CD4-positive, alpha-beta T cell (primary cell): Measurements from ENCODE around the gene PIP5K1C. TPM values are rescaled to one million over a fixed set of nuclear protein-coding genes. Genes with fewer than 3 reads are reported as not detected.
"Not testable (repeated sequence)": the region's sequence is repeated elsewhere in the genome, so short reads cannot be mapped to it uniquely, and the experiment has no call there.

Experiments
- ATAC-seq: fragments of 200-7000 bp; cut with Tn5 transposase; one replicate; pipeline ENCODE4 v1.10.0; 2022; ENCODE audit warnings: mild to moderate bottlenecking; ENCODE audit not compliant: poor library complexity
- CTCF ChIA-PET: fragments of 350-600 bp; sonication (Branson Sonifier 250); formaldehyde crosslinking; loops from one replicate; lab custom pipeline; 2021; ENCODE audit warnings: antibody characterized with exemption, inconsistent platforms; lab: Charles Lee
- POLR2A ChIA-PET: fragments of 350-600 bp; sonication (Branson Sonifier 250); formaldehyde crosslinking; loops from one replicate; lab custom pipeline; 2021; ENCODE audit warnings: antibody characterized with exemption, inconsistent platforms; lab: Charles Lee
- DNase-seq, 14 experiments: peaks; one replicate each; pipeline ENCODE4 v3.0.0-alpha.2; 2013 to 2020; ENCODE audit warnings: mixed read lengths in 2 of 14
- H3K27ac ChIP-seq, 2 donors: one replicate each; pipeline versions ENCODE4 v1.5.1 to v1.7.0; 2013; ENCODE audit warnings: low read length in 2 of 2, low read depth in 1 of 2, mild to moderate bottlenecking in 1 of 2
- H3K27me3 ChIP-seq, 2 experiments: 1 replicate in 1 of 2; 2 replicates in 1 of 2; pipeline versions ENCODE4 v1.6.1 to v1.7.0; 2013; ENCODE audit warnings: low read length in 2 of 2, control low read depth in 1 of 2, mild to moderate bottlenecking in 1 of 2, moderate library complexity in 1 of 2; ENCODE audit not compliant: insufficient read depth in 2 of 2, control insufficient read depth in 1 of 2
- H3K36me3 ChIP-seq: one replicate; pipeline ENCODE4 v1.6.1; 2013; ENCODE audit warnings: low read length, control low read depth; ENCODE audit not compliant: insufficient read depth
- H3K4me1 ChIP-seq: one replicate; pipeline ENCODE4 v1.6.1; 2013; ENCODE audit warnings: low read length, control low read depth; ENCODE audit not compliant: insufficient read depth
- H3K4me3 ChIP-seq: one replicate; pipeline ENCODE4 v1.5.1; 2013; ENCODE audit warnings: mild to moderate bottlenecking, low read length, moderate library complexity
- H3K9me3 ChIP-seq, 2 experiments: 1 replicate in 1 of 2; 2 replicates in 1 of 2; pipeline versions ENCODE4 v1.6.1 to v1.7.0; 2013; ENCODE audit warnings: low read length in 2 of 2, mild to moderate bottlenecking in 2 of 2, control low read depth in 1 of 2, moderate library complexity in 1 of 2; ENCODE audit not compliant: control insufficient read depth in 1 of 2, insufficient read depth in 1 of 2
- H3K27ac Mint-ChIP-seq: one replicate; pipeline ENCODE4 v1.8.0; 2020; ENCODE audit warnings: mixed read lengths
- H3K27me3 Mint-ChIP-seq: one replicate; pipeline ENCODE4 v1.8.0; 2021; ENCODE audit warnings: mixed read lengths
- H3K36me3 Mint-ChIP-seq: one replicate; pipeline ENCODE4 v1.8.0; 2021; ENCODE audit warnings: low read depth, mixed read lengths
- H3K4me1 Mint-ChIP-seq: one replicate; pipeline ENCODE4 v1.8.0; 2021; ENCODE audit warnings: low read depth, mixed read lengths
- H3K4me3 Mint-ChIP-seq: one replicate; pipeline ENCODE4 v1.8.0; 2020; ENCODE audit warnings: mild to moderate bottlenecking, mixed read lengths
- H3K9me3 Mint-ChIP-seq: one replicate; pipeline ENCODE4 v1.8.0; 2020; ENCODE audit warnings: mixed read lengths
- intact Hi-C, 2 experiments: fragments of 100-400 bp; cut with DNase I in 1 of 2; cut with micrococcal nuclease in 1 of 2; formaldehyde crosslinking; loops; one replicate each; pipeline versions ENCODE4 v1.15.1 to v1.9.0; 2023 to 2025; cut with DNase I, micrococcal nuclease
- total RNA-seq, 174 experiments: library from RNA in 2 of 174; stranded (reverse) in 2 of 174; gene quantifications; one replicate each; pipeline ENCODE4 v1.2.3 and lab custom pipeline; 2021 to 2026
- TF ChIP-seq, protein P1 (sequence below): fragments of 200-600 bp; IDR thresholded peaks from one replicate; pipeline ENCODE4 v1.8.0; 2022; ENCODE audit warnings: antibody characterized with exemption, mild to moderate bottlenecking

Gene PIP5K1C
- total RNA-seq, 2 experiments from 2014 or later: 14.7 to 15.5 TPM

- Mint-ChIP-seq H3K27ac (no peak overlapping the region), H3K36me3 (no peaks in the 10 kb centered on the region), H3K4me3 (no peak overlapping the region), H3K27me3 (no peaks in the 10 kb centered on the region), H3K9me3 (no peaks in the 10 kb centered on the region), H3K4me1 (no peaks in the 10 kb centered on the region)
- no peaks in the 10 kb centered on the region for H3K9me3 ChIP-seq
- DNase-seq: no peak
- H3K4me1 ChIP-seq: no peaks in the 10 kb centered on the region
- no peak overlapping the region for H3K4me3 ChIP-seq
- CTCF ChIA-PET: no interaction called here
- TF ChIP-seq, protein P1, sequence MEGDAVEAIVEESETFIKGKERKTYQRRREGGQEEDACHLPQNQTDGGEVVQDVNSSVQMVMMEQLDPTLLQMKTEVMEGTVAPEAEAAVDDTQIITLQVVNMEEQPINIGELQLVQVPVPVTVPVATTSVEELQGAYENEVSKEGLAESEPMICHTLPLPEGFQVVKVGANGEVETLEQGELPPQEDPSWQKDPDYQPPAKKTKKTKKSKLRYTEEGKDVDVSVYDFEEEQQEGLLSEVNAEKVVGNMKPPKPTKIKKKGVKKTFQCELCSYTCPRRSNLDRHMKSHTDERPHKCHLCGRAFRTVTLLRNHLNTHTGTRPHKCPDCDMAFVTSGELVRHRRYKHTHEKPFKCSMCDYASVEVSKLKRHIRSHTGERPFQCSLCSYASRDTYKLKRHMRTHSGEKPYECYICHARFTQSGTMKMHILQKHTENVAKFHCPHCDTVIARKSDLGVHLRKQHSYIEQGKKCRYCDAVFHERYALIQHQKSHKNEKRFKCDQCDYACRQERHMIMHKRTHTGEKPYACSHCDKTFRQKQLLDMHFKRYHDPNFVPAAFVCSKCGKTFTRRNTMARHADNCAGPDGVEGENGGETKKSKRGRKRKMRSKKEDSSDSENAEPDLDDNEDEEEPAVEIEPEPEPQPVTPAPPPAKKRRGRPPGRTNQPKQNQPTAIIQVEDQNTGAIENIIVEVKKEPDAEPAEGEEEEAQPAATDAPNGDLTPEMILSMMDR: no peak
- H3K27ac ChIP-seq: no peak overlapping the region
- peaks cover 39% of the 10 kb centered on the region for H3K36me3 ChIP-seq
- no peak for ATAC-seq
- POLR2A ChIA-PET: no interaction called here
- intact Hi-C loops: no loop called here
- H3K27me3 ChIP-seq: no peaks in the 10 kb centered on the region
Measured at GRCh38 chr19:3651684-3652083, 48.6 kb downstream of the PIP5K1C start.

GRCh38 chr19:3649888-3650287 is 50.4 kb downstream of the PIP5K1C start:
- no peak for ATAC-seq
- no peaks in the 10 kb centered on the region for H3K9me3 Mint-ChIP-seq

DNA sequence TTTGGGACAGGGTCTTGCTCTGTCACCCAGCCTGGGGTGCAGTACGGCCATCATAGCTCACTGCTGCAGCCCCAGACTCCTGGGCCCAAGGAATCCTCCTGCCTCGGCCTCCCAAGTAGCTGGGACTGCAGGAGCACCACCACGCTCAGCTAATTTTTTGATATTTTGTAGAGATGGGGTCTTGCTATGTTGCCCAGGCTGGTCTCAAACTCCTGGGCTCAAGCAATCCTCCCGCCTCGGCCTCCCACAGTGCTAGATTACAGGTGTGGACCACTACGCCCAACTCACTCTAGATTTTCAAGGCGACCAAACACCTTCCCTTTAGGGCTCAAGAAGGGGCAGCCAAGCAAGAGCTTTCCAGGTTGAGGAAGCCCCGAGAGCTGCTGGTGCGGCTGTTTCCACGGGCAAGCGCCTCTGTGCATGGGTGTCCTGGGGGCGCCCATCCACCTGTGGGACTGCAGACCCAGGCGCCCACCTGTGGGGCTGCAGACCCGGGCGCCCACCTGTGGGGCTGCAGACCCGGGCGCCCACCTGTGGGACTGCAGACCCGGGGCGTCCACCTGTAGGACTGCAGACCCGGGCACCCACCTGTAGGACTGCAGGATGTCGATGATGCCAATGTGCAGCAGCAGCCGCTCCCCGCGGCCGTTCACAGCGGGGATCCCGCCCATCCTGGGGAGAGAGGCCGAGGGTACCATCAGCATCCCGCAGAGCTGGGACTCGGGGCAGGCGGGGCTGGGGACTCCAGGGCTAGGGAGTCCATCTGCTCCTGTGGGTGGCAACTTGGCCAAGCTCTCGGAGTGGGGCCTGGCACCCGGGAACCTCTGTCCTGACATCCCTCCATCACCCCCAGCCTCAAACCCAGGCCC is 52.0 kb downstream of the PIP5K1C start:
- ChIA-PET CTCF (no interaction called here), POLR2A (no interaction called here)
- no peaks in the 10 kb centered on the region for H3K9me3 Mint-ChIP-seq
- Histone ChIP-seq H3K27me3 (no peaks in the 10 kb centered on the region), H3K27ac (no peak overlapping the region), H3K9me3 (no peaks in the 10 kb centered on the region), H3K4me1 (no peaks in the 10 kb centered on the region), H3K36me3 (peaks cover 37% of the 10 kb centered on the region), H3K4me3 (no peak overlapping the region)
- intact Hi-C loops: no loop called here
- no peaks in the 10 kb centered on the region for H3K4me1 Mint-ChIP-seq
- no peak overlapping the region for H3K27ac Mint-ChIP-seq
- ATAC-seq: no peak
- H3K36me3 Mint-ChIP-seq: no peaks in the 10 kb centered on the region
- no peaks in the 10 kb centered on the region for H3K27me3 Mint-ChIP-seq
- TF ChIP-seq, protein P1: no peak
- no peak overlapping the region for H3K4me3 Mint-ChIP-seq
- DNase-seq: no peak

More at GRCh38 chr19:3649888-3650287, 50.4 kb downstream of the PIP5K1C start:
- peaks cover 35% of the 10 kb centered on the region for H3K36me3 ChIP-seq
- ChIA-PET POLR2A (no interaction called here), CTCF (no interaction called here)
- Mint-ChIP-seq H3K27ac (no peak overlapping the region), H3K4me1 (no peaks in the 10 kb centered on the region), H3K4me3 (no peak overlapping the region), H3K36me3 (no peaks in the 10 kb centered on the region), H3K27me3 (no peaks in the 10 kb centered on the region)
- intact Hi-C loops: no loop called here
- no peak overlapping the region for H3K4me3 ChIP-seq
- H3K27me3 ChIP-seq: no peaks in the 10 kb centered on the region
- H3K27ac ChIP-seq: no peak overlapping the region
- TF ChIP-seq, protein P1: no peak
- H3K9me3 ChIP-seq: no peaks in the 10 kb centered on the region
- DNase-seq: no peak
- H3K4me1 ChIP-seq: no peaks in the 10 kb centered on the region

- H3K9me3 Mint-ChIP-seq, H3K9me3 ChIP-seq, H3K27me3 ChIP-seq, CTCF ChIA-PET, H3K4me3 ChIP-seq, H3K27me3 Mint-ChIP-seq, H3K27ac ChIP-seq, H3K36me3 Mint-ChIP-seq, H3K4me3 Mint-ChIP-seq, H3K4me1 ChIP-seq, POLR2A ChIA-PET, DNase-seq, ATAC-seq, H3K27ac Mint-ChIP-seq, intact Hi-C loops, H3K4me1 Mint-ChIP-seq: not testable (repeated sequence)
- H3K36me3 ChIP-seq: peaks cover 34% of the 10 kb centered on the region
Measured at GRCh38 chr19:3647102-3647501, 53.2 kb downstream of the PIP5K1C start.
